Transverse colon (tissue), 4 donors: ENCODE measurements around the gene SMARCAL1.

ENCODE experiments used
- EP300 ChIP-seq: sonication (generic); formaldehyde crosslinking; IDR thresholded peaks from one replicate; pipeline ENCODE4 v1.6.1; 2017; ENCODE audit warnings: antibody characterized with exemption, low read depth
- POLR2A ChIP-seq: fragments of 450-650 bp; IDR thresholded peaks from one replicate; pipeline ENCODE4 v1.6.1; 2016; ENCODE audit warnings: antibody characterized with exemption, mild to moderate bottlenecking, moderate library complexity
- POLR2AphosphoS5 ChIP-seq, 3 donors: sonication (generic); formaldehyde crosslinking; IDR thresholded peaks; one replicate each; pipeline ENCODE4 v1.6.1; 2016; ENCODE audit warnings: antibody characterized with exemption in 3 of 3
- TF ChIP-seq, protein P1 (sequence below), 5 experiments: fragments of 200-600 bp in 3 of 5; fragments of 450-650 bp in 2 of 5; sonication (generic) in 3 of 5; IDR thresholded peaks; 1 replicate in 2 of 5; 2 replicates in 3 of 5; pipeline ENCODE4 v1.5.1; 2016 to 2017; ENCODE audit warnings: antibody characterized with exemption in 5 of 5, inconsistent platforms in 3 of 5, mild to moderate bottlenecking in 2 of 5, moderate library complexity in 1 of 5

GRCh38 chr2:216446343-216446742, 34.1 kb downstream of the SMARCAL1 start:
- TF ChIP-seq, protein P1, sequence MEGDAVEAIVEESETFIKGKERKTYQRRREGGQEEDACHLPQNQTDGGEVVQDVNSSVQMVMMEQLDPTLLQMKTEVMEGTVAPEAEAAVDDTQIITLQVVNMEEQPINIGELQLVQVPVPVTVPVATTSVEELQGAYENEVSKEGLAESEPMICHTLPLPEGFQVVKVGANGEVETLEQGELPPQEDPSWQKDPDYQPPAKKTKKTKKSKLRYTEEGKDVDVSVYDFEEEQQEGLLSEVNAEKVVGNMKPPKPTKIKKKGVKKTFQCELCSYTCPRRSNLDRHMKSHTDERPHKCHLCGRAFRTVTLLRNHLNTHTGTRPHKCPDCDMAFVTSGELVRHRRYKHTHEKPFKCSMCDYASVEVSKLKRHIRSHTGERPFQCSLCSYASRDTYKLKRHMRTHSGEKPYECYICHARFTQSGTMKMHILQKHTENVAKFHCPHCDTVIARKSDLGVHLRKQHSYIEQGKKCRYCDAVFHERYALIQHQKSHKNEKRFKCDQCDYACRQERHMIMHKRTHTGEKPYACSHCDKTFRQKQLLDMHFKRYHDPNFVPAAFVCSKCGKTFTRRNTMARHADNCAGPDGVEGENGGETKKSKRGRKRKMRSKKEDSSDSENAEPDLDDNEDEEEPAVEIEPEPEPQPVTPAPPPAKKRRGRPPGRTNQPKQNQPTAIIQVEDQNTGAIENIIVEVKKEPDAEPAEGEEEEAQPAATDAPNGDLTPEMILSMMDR (IDR thresholded peaks at IDR 0.05) = no peak
- no peak for TF ChIP-seq POLR2AphosphoS5 (IDR thresholded peaks at IDR 0.05)
- no peak for TF ChIP-seq POLR2A
- TF ChIP-seq EP300 = no peak
